Measurements from ENCODE around the gene AOPEP. TPM values are rescaled to one million over a fixed set of nuclear protein-coding genes. Genes with fewer than 3 reads are reported as not detected.

Gene AOPEP
- polyA plus RNA-seq, 3 donors = 56.6 to 63.4 (median 60.7) TPM

DNA sequence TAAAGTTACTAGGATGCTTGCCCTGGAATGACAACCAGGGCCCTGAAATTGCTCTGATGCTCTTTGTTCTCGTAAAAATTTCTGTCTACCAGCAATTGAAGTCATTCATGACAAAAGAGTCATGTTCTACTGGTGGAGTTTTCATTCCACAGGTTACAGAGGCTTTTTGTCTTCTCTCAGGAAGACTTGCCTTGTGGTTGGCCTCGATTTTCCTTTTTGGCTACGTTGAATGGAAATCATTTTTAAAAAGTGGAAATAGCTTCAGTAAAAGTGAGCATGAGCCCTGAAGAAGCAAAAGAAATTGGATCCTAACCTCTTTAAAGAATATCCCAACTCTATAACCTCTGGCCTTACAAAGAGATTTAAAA lies 255.2 kb downstream of the AOPEP start:
- no peak for DNase-seq (ENCODE audit: extremely low read depth in 1 of 11, low read depth in 9 of 11, low spot score in 4 of 11)

DNA sequence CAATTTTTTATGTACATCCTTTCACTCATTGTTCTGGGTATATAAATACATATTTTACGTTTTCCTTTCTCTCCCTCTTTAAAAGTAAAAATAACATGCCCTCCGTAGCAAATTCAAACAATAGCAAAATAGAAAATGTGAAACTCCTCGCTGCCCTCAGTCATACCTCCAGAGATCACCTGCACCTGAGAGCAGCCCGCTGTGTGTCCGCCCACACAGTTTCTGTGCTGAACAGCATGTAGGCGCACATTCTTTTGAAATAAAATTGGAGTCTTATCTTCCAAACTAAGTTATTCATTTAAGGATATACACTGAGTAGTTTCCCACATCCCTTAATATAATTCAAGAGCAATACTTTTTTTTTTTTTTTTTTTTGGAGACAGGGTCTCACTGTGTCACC lies 255.7 kb downstream of the AOPEP start:
- no peak for DNase-seq (ENCODE audit: extremely low read depth in 1 of 11, low read depth in 9 of 11, low spot score in 4 of 11)

DNA sequence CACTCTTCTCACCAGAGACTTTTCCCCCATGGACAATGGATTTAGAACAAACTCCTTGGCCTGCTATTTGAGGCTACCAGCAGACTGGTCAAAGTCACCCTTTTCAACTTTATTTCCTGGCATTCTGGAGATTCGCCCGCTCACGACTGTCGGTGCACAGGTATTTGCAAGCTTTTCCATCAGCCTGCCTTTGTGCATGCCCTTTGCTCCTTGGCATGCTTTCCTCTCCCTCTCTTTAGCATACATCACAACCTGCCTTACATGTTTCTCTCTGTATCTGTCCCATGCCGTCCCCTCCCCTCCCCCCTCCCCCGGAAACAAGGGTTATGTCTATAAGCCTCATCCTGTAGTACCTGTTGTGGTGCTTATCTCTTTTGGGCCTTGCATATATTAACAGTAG lies 257.1 kb downstream of the AOPEP start:
- DNase-seq (ENCODE audit: extremely low read depth in 1 of 11, low read depth in 9 of 11, low spot score in 4 of 11) = no peak

DNA sequence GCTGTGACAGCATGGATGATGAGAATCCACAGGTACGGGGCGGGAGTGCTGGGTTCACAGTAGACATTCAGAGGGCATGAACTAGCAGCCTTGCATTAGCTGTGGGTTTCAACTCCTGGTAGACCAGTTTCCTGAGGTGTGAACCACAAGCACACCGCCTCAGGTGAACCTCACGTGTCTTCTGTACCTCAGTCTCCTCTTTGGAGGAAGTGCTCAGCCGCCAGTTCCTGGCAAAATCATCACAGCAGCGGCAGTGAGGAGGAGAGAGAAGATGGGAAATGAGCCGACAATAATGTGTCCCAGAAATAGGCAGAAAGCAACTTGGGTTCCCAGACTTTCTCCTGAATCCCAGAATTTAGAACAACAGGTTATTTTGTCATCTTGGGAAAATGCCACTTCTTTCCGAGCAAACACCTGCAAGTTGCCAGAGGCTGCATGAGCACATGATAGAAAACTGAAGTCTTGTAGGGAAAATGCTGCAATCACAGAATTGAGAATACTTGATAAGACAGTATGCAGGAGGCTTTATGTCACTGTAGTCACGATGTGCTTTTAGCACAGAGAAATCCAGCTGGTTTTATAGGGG lies 258.5 kb downstream of the AOPEP start:
- no peak for DNase-seq (ENCODE audit: extremely low read depth in 1 of 11, low read depth in 9 of 11, low spot score in 4 of 11)

DNA sequence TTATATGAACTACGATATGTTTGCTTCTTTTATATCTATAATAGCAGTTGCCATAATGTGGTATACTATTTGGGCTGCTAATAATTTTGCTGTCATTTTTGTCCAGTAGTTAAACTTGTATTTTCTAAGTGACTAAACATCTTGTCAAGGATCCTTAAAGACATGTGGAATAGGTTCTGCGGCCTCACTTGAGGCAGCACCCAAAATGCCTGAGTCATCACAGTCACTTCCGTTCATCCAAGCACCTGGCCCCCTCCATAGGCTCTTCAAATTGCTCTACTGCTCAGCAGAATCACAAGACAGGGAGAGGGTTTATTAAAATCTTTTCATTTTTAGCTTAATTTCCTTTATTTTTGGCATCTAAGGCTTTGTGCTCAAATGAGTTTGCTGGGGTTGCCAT lies 259.1 kb downstream of the AOPEP start:
- DNase-seq (ENCODE audit: extremely low read depth in 1 of 11, low read depth in 9 of 11, low spot score in 4 of 11) = no peak

DNA sequence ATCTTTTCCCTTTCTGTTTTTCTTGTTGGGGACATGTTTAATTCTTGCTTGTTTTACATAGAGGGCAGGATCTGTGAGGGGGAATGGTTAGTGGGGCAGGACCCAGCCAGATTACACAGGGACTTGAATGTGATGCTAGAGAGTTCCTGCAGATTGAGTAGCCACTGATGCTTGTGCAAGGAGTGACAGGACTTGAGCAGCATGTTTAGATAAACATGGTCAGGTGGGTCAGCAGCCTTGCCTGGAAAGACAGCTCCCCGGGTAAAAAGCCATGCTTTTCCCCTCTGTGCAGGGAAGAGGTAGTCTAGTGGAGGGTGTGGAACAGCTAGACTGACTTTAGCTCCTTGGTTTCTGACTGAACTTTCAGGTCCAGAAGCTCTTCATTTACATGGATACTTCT lies 261.2 kb downstream of the AOPEP start:
- no peak for DNase-seq (ENCODE audit: extremely low read depth in 1 of 11, low read depth in 9 of 11, low spot score in 4 of 11)

DNA sequence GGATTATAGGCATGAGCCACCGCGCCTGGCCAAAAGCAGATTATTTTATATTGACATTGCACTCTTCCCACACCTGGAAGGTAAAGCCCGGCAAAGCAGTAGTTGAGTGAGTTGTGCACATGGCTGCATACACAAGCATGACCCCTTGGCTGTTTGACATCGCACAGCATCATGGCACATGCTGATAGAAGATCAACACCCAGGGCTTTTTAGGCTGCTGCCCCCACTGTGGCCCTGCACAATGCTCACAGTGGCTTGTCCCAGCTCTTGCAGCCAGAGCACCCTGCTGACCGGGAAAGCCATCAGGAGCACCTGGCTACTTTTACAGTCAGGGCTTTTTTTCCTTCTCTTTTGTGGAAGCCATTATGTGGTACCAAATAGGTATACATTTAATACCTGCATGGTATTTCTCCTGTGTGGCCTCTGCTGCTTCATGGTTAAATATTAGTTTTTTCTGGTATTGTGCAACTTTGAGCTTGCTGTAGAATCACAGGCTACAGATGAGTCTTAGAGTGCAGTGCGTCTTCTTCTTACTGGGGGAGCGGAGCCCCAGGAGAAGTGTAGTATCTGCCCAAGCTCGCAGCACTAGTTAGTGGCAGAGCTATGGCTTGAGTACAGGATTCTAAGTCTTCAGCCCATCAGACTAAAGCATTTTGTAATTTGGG lies 264.5 kb downstream of the AOPEP start:
- DNase-seq (ENCODE audit: extremely low read depth in 1 of 11, low read depth in 9 of 11, low spot score in 4 of 11) = no peak

DNA sequence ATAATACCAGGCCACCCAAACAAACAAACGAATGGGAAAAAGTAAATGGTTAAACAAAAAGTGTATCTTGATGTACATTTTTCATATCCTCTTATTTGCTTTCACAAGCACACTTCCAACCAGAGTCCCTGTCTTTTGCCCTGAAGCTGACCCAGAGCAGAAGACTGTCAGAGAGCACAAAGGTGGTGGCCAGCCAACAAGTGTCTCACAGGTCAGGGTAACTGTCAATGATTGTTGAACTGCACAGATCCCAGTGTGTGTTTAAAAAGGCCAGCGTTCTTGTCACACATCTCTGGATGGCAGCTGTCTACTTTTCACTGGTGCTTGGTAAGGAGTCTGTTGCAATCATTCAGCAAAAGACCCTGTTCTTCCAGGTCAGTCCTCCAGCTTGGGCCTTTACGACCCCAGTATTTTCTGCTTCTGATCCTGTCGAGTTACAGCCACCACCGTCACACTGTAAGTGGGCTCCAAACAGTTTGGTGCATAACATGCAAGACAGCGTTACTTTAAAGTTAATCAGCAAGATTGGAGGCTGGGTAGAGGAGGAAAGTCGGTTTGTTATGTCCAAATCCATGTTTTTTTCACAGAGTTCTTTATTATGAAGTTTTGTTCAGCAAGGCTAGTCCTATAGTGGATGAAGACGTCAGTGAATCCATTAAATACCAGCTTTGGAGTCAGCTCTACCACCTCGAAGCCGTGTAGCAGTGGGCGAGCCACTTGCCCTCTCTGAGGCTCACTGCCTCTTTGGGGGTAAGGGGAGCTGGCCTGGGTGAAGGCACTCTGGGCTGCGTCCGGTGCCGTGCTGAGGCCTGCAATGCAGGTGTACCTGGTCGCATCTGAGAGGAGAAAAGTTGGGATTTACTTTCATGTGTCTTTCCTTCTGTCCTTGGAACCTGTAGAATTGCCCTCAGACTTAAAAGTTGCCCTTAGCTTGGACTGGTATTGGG lies 265.7 kb downstream of the AOPEP start:
- DNase-seq (ENCODE audit: extremely low read depth in 1 of 11, low read depth in 9 of 11, low spot score in 4 of 11) = no peak

DNA sequence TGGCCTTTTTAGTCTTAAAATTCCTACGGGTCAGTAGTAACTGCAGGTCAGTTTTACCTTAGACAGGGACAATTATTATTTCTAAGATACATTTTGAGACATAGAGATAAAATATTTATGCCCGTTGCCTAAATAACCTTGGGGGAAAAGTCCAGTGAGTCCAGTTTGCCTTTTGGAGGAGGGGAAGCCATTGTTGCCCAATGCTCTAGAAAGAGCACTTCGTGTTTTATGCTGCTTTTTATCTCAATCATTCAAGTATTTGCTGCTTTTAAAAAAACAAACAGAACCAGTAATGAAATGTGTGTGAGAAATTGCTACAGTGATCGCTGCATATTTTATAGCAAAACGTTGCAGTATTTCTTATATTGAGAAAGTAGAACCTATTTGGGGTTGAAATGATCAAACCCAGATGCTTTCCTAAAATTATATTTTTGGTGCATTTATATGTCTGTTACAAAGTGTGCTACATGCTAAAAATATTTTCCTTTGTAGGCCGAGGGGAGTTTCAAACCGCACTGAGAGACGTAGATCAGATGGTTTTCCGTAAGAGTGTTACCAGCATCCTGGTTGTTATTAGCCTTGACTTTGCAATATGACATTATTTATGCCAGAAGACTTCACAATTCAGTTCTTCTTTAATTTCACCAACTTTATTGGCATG lies 266.8 kb downstream of the AOPEP start:
- DNase-seq (ENCODE audit: extremely low read depth in 1 of 11, low read depth in 9 of 11, low spot score in 4 of 11) = no peak

DNA sequence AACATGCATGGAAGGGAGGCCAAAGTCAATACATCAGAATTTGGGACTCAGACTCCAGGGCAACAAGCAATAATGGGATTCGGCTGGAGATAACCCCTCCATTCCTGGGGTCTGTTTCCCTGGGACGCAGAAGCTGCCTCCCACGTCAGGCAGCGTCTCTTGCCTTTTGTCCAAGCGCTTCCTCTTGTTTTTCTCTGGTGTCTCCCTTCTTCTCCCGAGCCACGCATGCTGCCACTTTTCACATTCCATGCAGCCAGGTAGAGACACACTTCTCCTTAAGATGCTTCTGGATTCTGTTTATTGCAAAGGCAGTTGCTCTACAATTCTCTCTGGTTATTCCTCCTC lies 267.3 kb downstream of the AOPEP start:
- no peak for DNase-seq (ENCODE audit: extremely low read depth in 1 of 11, low read depth in 9 of 11, low spot score in 4 of 11)

DNA sequence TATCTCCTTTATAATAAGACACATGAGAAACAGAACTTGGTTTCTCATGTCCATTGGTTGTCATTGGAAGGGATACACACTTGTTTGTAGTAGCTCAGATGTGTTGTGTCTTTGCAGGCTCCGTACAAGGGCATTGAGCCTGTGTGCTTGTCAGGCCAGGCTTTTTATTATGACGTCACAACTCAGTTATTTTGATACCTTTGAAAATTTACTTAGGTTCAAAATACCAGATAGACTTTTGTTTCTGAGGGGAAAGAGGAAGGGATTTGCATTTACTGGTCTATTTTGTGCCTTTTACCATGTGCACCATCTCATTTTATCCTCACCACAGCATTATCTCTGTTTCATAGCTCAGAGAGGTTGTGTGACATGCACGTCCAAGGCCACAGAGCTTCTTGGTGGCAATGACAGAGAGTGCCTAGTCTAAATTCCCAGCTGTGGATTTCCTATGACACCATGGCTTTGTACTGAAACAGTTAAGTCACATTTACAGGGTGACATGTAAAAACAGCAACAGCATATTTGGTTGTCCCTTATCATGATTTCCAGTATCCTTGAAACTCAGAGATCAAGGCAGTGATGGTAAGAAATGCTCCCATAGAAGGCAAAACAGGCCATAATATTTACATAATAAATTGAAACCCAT lies 268.7 kb downstream of the AOPEP start:
- no peak for DNase-seq (ENCODE audit: extremely low read depth in 1 of 11, low read depth in 9 of 11, low spot score in 4 of 11)

DNA sequence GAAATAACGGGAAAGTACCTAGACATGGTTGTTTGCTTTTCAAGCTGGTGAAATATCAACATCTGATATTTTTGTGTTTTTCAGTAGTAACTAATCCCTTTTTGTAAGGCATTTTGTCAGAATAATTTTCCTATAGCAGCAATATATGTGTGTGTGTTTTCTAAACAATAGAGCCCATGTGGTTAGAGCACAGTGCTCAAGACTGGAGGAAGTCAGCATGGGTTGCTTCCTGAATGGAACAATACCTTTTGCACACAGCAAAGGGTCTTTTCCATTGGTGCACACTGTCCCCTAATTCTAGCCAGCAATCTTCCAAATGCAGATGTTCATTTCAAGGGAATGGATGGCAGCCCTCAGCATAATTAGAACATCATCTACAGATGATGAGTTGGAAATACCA lies 270.1 kb downstream of the AOPEP start:
- DNase-seq (ENCODE audit: extremely low read depth in 1 of 11, low read depth in 9 of 11, low spot score in 4 of 11) = no peak

DNA sequence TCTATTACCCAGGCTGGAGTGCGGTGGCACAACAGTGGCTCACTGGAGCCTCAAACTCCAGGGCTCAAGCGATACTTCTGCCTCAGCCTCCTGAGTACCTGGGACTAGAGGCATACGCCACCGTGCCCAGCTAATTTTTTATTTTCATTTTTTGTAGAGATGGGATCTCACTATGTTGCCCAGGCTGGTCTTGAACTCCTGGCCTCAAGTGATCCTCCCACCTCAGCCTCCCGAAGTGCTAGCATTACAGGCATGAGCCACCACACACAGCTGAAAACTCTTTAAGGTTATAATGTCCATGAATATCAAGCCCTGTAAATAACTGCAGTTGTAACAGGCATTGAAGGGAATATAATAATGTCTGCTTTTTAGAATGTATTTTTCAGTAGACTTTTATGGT lies 271.2 kb downstream of the AOPEP start:
- DNase-seq (ENCODE audit: extremely low read depth in 1 of 11, low read depth in 9 of 11, low spot score in 4 of 11) = no peak

DNA sequence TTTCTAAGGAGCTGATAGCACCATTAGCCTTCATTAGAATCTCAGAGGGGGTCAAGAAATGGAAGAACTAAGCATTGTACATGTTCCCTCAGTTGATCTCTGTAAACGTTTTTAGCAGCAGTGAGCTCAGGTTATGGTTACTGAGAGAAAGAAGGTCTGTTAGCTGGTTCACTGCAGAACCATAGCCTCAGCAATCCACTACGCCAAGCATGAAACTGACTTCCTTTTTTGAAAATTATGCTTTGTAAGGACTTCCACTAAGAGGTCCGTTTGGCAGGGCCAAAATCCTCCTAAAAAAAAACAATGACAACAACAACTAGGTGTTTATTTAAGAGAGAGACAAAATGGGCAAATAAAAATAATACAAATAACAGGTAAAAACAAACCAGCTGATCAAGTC lies 273.3 kb downstream of the AOPEP start:
- DNase-seq (ENCODE audit: extremely low read depth in 1 of 11, low read depth in 9 of 11, low spot score in 4 of 11) = no peak

DNA sequence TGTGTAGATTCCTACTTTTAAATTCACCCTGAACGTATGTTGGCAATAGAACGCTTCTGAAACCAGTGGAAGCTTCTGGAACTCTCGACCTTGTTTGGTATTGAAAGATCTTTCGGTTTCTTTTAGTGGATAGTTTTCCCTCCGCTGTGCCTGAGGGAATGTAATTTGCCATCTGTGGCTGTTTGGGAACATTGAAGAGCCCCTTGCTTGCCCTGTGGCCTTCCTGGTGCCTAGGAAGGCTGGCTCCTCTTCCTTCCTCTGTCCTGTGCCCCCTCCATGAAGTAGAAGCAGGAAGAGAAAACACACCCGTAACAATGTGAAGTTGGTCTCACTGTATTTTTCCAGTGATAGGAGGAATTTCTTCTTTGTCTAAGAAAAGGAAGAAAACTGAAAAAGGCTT lies 274.3 kb downstream of the AOPEP start:
- no peak for DNase-seq (ENCODE audit: extremely low read depth in 1 of 11, low read depth in 9 of 11, low spot score in 4 of 11)

DNA sequence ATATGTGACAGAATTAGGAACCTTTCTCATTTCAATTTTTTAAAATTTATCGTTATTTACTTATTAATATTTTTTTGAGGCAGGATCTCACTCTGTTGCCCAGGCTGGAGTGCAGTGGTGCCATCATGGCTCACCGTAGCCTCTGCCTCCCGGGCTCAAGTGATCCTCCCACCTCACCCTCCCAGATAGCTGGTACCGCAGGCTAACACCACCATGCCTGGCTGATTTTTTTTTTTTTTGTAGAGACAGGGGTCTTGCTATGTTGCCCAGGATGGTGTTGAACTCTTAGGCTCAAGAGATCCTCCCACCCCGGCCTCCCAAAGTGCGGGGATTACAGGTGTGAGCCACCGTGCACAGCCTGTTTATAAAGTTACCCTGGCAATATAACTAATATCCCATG lies 275.2 kb downstream of the AOPEP start:
- no peak for DNase-seq (ENCODE audit: extremely low read depth in 1 of 11, low read depth in 9 of 11, low spot score in 4 of 11)

DNA sequence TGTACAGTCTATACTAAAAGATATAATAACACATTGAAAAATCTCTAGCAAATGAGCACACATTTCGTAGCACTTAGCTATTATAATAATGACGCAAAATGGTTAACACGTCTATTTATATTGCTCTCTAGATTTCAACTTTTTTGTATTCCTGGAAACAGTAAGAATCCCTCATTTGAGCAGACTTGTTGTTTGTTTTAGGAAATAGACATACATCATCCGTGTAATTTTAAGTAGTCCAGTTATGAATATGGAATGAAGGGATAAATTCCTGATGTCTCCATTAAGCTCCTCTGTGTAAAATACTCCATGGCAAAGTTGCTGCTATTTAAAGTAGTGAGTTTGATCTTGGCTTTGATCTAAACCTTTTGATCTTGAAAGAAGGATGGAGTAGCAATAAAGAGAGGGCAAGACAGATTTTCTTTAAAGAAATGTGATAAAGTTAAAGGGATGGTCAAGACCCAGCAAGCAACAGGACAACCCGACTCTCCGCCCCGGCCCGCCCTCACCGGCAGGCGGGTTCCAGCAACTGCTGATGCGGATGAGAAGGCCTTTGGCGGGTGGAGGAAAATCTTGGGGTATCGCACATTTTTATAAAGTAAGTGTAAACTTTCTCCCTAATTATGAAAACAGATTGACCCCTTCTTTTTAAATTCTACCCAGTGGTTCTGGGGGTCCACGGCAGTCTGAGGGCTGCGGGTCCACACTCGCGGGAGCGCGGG lies 277.4 kb downstream of the AOPEP start:
- no peak for DNase-seq (ENCODE audit: extremely low read depth in 1 of 11, low read depth in 9 of 11, low spot score in 4 of 11)

DNA sequence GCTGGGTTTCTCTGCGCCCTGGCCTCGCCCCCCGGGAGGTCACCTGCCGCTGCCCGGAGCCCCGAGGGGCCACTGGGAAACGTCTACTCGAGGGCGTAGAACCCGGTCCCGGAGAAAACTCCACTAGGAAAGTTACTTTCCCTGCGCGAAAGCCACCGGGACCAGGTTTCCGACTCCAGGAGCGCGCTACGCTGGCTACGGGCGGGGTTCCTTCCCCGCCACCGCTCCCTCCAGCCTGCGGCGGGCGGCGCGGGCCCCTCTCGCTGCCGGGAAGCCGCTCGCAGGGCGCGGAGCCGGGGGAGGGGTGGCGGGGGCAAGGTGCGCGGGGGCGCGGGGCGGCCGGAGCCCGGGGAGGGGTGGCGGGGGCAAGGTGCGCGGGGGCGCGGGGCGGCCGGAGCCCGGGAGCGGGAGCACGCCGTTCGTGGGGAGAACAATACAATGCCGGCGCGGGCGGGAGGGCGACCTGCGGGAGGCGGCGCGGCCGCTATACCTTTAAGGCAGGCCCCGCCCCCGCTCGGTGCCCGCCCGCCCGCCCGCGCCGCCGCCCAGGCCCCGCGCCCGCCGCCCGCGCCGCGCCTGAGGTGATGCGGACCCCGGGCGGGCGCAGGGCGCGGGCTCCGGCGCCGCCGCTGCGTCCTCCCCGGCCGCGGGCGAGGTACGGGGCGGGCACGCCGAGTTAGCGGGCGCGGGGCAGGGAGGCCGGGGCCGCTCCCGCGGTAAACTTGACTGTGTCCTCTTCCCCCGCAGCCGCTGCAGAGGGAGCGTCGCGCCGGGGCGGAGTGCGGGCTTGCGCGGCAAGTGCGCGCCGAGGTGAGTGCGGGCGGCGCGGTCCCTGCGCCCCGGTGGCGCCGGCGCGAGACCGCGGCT lies 278.1 kb downstream of the AOPEP start:
- no peak for DNase-seq (ENCODE audit: extremely low read depth in 1 of 11, low read depth in 9 of 11, low spot score in 4 of 11)
